Ishikawa (cell line): ENCODE measurements around the gene GALNTL6.

Source experiments
- CEBPB ChIP-seq: IDR thresholded peaks from 2 replicates; pipeline ENCODE4 v1.6.1; 2012
- CREB1 ChIP-seq: IDR thresholded peaks from 2 replicates; pipeline ENCODE4 v1.6.1; 2012; ENCODE audit warnings: low read depth
- EGR1 ChIP-seq: IDR thresholded peaks from 2 replicates; pipeline ENCODE4 v1.6.1; 2012
- EP300 ChIP-seq: IDR thresholded peaks from 2 replicates; pipeline ENCODE4 v1.6.1; 2012; ENCODE audit warnings: borderline replicate concordance
- FOXM1 ChIP-seq: IDR thresholded peaks from 2 replicates; pipeline ENCODE4 v1.6.1; 2012; ENCODE audit warnings: low read depth, borderline replicate concordance
- NFIC ChIP-seq: IDR thresholded peaks from 2 replicates; pipeline ENCODE4 v1.6.1; 2012
- RAD21 ChIP-seq: IDR thresholded peaks from 2 replicates; pipeline ENCODE4 v1.6.1; 2012; ENCODE audit warnings: low read depth
- TAF1 ChIP-seq: IDR thresholded peaks from 2 replicates; pipeline ENCODE4 v1.6.1; 2012; ENCODE audit warnings: low read depth, mild to moderate bottlenecking
- TCF12 ChIP-seq: IDR thresholded peaks from 2 replicates; pipeline ENCODE4 v1.6.1; 2012; ENCODE audit warnings: low read depth
- TEAD4 ChIP-seq: IDR thresholded peaks from 2 replicates; pipeline ENCODE4 v1.6.1; 2012
- YY1 ChIP-seq: IDR thresholded peaks from 2 replicates; pipeline ENCODE4 v1.6.1; 2012; ENCODE audit warnings: low read depth
- ZBTB7A ChIP-seq: IDR thresholded peaks from 2 replicates; pipeline ENCODE4 v1.6.1; 2012; ENCODE audit warnings: low read depth
- TF ChIP-seq, protein P1 (sequence below): IDR thresholded peaks from 2 replicates; pipeline ENCODE4 v1.6.1; 2012
- TF ChIP-seq, protein P2 (sequence below): IDR thresholded peaks from 2 replicates; pipeline ENCODE4 v1.6.1; 2012; ENCODE audit warnings: low read depth, mild to moderate bottlenecking
- TF ChIP-seq, protein P3 (sequence below): IDR thresholded peaks from 2 replicates; pipeline ENCODE4 v1.6.1; 2012

Gene GALNTL6

DNA sequence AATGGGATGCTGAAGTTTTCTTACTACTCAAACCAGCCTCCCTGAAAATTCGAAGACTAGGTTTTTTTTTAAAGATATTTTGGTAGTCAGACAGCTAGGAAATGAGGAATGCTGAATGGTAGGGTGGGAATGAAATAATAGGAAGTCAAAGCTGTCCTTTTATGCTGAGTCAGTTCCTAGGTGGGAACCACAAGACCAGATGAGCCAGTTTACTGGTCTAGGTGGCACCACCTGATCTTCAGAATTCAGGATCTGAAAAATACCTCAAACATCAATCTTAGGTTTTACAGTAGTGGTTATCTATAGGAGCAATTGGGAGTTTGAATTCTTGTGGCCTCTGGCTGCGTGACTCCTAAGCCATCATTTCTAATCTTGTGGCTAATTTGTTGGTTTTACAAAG, 1172.3 kb downstream of the GALNTL6 start:
- TF ChIP-seq CREB1 (no peak), NFIC (no peak), TEAD4 (no peak), ZBTB7A (no peak), CEBPB (no peak)
- TF ChIP-seq, protein P1, sequence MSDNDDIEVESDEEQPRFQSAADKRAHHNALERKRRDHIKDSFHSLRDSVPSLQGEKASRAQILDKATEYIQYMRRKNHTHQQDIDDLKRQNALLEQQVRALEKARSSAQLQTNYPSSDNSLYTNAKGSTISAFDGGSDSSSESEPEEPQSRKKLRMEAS: no peak

DNA sequence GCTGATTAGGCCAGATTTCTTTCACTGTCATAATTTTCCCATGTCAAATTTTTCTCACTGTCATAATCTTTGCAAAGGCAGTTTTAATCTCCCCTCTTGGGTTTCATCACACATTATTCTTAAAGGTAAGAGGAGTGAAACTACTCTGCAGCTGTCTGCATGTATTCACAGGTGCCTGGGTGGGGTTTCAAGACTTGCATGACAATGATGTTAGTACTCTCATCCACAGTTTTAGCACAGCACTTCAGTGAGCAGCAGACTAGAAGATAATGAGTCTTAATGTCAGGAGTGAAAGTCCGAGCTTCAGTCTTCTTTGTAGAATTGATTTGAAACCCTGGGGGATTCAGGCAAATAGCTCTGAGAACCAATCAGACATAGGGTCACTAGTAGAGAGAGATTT, 1172.9 kb downstream of the GALNTL6 start:
- TF ChIP-seq NFIC: no peak
- no peak for TF ChIP-seq EGR1
- TF ChIP-seq, protein P2, sequence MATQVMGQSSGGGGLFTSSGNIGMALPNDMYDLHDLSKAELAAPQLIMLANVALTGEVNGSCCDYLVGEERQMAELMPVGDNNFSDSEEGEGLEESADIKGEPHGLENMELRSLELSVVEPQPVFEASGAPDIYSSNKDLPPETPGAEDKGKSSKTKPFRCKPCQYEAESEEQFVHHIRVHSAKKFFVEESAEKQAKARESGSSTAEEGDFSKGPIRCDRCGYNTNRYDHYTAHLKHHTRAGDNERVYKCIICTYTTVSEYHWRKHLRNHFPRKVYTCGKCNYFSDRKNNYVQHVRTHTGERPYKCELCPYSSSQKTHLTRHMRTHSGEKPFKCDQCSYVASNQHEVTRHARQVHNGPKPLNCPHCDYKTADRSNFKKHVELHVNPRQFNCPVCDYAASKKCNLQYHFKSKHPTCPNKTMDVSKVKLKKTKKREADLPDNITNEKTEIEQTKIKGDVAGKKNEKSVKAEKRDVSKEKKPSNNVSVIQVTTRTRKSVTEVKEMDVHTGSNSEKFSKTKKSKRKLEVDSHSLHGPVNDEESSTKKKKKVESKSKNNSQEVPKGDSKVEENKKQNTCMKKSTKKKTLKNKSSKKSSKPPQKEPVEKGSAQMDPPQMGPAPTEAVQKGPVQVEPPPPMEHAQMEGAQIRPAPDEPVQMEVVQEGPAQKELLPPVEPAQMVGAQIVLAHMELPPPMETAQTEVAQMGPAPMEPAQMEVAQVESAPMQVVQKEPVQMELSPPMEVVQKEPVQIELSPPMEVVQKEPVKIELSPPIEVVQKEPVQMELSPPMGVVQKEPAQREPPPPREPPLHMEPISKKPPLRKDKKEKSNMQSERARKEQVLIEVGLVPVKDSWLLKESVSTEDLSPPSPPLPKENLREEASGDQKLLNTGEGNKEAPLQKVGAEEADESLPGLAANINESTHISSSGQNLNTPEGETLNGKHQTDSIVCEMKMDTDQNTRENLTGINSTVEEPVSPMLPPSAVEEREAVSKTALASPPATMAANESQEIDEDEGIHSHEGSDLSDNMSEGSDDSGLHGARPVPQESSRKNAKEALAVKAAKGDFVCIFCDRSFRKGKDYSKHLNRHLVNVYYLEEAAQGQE: no peak
- TF ChIP-seq FOXM1: no peak
- TF ChIP-seq, protein P3, sequence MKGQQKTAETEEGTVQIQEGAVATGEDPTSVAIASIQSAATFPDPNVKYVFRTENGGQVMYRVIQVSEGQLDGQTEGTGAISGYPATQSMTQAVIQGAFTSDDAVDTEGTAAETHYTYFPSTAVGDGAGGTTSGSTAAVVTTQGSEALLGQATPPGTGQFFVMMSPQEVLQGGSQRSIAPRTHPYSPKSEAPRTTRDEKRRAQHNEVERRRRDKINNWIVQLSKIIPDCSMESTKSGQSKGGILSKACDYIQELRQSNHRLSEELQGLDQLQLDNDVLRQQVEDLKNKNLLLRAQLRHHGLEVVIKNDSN: no peak
- TF ChIP-seq TAF1: no peak
- no peak for TF ChIP-seq CREB1
- no peak for TF ChIP-seq TCF12
- no peak for TF ChIP-seq CEBPB
- TF ChIP-seq, protein P1: no peak
- TF ChIP-seq YY1: no peak
- no peak for TF ChIP-seq EP300
- TF ChIP-seq RAD21: no peak
- TF ChIP-seq TEAD4: no peak
- no peak for TF ChIP-seq ZBTB7A

DNA sequence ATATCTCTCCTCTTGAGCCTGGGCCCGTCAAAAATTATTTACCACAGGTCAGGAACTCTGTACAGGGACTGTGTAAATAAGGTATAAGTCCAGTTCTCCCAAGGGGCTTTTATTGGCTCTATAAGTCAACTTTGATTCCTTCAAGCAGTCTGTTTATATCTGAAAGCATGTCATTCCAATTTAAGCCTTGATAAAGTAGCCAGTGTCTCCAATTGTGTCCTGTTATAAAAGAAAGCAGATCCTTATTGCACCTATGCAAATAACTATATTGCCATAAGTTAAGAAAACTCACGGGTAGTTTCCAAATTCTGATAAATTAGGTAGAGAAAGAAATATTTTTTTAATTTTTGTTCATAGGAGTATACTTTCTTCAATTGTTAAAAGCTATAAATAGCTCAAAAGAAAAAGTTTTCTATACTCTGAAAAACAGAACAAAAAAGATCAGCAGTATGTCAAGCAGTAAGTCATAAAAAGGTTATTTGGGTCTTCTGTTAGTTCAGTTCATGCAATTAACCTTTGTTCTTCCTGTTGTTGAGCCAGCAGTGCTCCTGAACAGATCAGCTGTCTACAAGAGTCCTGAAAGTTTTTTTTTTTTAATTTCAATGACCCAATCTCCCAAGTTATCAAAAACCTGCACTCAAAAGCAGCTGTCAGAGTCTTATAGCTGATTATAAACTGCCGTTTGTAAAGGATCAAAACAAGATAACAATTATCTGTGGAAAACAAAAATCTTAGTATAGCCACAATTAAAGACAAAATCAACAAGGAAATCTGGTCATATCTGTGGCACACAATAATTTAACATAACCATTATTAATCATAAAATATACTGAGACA, 1177.0 kb downstream of the GALNTL6 start:
- no peak for TF ChIP-seq TAF1
- TF ChIP-seq, protein P3: no peak
- no peak for TF ChIP-seq CEBPB
- TF ChIP-seq YY1: no peak
- TF ChIP-seq, protein P2: no peak
- no peak for TF ChIP-seq ZBTB7A
- TF ChIP-seq, protein P1: no peak
- TF ChIP-seq CREB1: no peak
- no peak for TF ChIP-seq RAD21

DNA sequence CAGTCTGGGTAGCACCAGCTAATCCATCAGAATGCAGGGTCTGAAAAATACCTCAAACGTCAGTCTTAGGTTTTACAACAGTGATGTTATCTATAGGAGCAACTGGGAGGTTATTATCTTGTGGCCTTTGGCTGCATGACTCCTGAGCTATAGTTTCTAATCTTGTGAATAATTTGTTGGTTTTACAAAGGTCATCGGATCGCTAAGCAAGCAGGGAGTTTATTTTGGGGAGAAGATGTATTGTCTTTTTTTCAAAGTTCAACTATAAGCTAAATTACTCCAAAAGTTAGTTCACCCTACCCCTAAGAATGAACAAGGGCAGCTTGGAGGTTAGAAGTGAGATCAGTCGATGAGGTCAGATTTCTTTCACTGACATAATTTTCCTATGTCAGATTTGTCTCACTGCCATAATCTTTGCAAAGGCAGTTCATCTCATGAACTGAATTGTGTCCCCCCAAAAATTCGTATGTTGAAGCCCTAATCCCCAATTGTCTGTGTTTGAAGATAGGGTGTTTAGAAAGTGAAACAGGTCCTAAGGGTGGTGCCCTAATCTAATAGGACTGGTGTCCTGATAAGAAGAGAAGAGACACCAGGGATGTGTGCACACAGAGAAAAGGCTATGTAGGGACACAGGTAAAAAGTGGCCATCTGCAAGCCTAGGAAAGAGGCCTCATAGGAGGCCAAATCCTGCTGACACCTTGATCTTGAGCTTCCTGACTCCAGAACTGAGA, 1179.6 kb downstream of the GALNTL6 start:
- TF ChIP-seq CEBPB (no peak), EGR1 (no peak), TCF12 (no peak), YY1 (no peak), NFIC (no peak), RAD21 (no peak), EP300 (no peak), ZBTB7A (no peak), TEAD4 (no peak), FOXM1 (no peak)
- TF ChIP-seq, protein P2: no peak
